ENCODE data around the gene AQP12B.

The AQP12B gene

GRCh38 chr2:240651185-240651584 is 31.5 kb downstream of the AQP12B start:
- Histone ChIP-seq H3K36me3 (ENCODE audit: control insufficient read depth, low read length) (no peaks in the 10 kb centered on the region), H3K4me3 (ENCODE audit: low read length) (no peak overlapping the region), H3K27me3 (ENCODE audit: control insufficient read depth, low read length) (peaks cover 9% of the 10 kb centered on the region; the same call in 1 of the 2 replicates), H3K27ac (ENCODE audit: low read depth, low read length) (no peak overlapping the region), H3K79me2 (ENCODE audit: control insufficient read depth, low read length) (no peaks in the 10 kb centered on the region), H4K20me1 (ENCODE audit: control insufficient read depth, insufficient read depth, low read depth, low read length) (no peaks in the 10 kb centered on the region), H3K4me2 (ENCODE audit: low read length) (no peak overlapping the region), H3K9me2 (replicated peaks; ENCODE audit: control insufficient read depth, low read length) (no peaks in the 10 kb centered on the region), H3K4me1 (ENCODE audit: control insufficient read depth, low read length) (no peaks in the 10 kb centered on the region), H3F3A (ENCODE audit: control insufficient read depth, insufficient read depth) (no peaks in the 10 kb centered on the region), H3K9me3 (ENCODE audit: control insufficient read depth, insufficient read depth, low read length) (no peaks in the 10 kb centered on the region)
- TF ChIP-seq EZH2phosphoT487 (IDR thresholded peaks at IDR 0.05; ENCODE audit: borderline replicate concordance, low read length) (no peak), CTCF (IDR thresholded peaks at IDR 0.05; ENCODE audit: low read depth, low read length, poor library complexity, severe bottlenecking) (no peak)

GRCh38 chr2:240650254-240650965 is 32.3 kb downstream of the AQP12B start:
- H3K36me3 ChIP-seq (ENCODE audit: control insufficient read depth, low read length) = no peaks in the 10 kb centered on the region

GRCh38 chr2:240649331-240649730 is 33.4 kb downstream of the AQP12B start:
- no peak overlapping the region for H3K4me3 ChIP-seq (ENCODE audit: low read length)
- H3K4me1 ChIP-seq (ENCODE audit: control insufficient read depth, low read length) = no peaks in the 10 kb centered on the region
- no peaks in the 10 kb centered on the region for H3K36me3 ChIP-seq (ENCODE audit: control insufficient read depth, low read length)
- no peak overlapping the region for H3K27ac ChIP-seq (ENCODE audit: low read depth, low read length)
- H4K20me1 ChIP-seq (ENCODE audit: control insufficient read depth, insufficient read depth, low read depth, low read length) = no peaks in the 10 kb centered on the region
- H3K27me3 ChIP-seq (ENCODE audit: control insufficient read depth, low read length) = peaks cover 9% of the 10 kb centered on the region; the same call in 1 of the 2 replicates
- no peaks in the 10 kb centered on the region for H3K79me2 ChIP-seq (ENCODE audit: control insufficient read depth, low read length)
- no peaks in the 10 kb centered on the region for H3F3A ChIP-seq (ENCODE audit: control insufficient read depth, insufficient read depth)
- no peaks in the 10 kb centered on the region for H3K9me3 ChIP-seq (ENCODE audit: control insufficient read depth, insufficient read depth, low read length)
- H3K4me2 ChIP-seq (ENCODE audit: low read length) = no peak overlapping the region
- no peak for TF ChIP-seq EZH2phosphoT487 (IDR thresholded peaks at IDR 0.05; ENCODE audit: borderline replicate concordance, low read length)
- TF ChIP-seq CTCF (IDR thresholded peaks at IDR 0.05; ENCODE audit: low read depth, low read length, poor library complexity, severe bottlenecking) = no peak
- H3K9me2 ChIP-seq (replicated peaks; ENCODE audit: control insufficient read depth, low read length) = no peaks in the 10 kb centered on the region

More at GRCh38 chr2:240650254-240650965, 32.3 kb downstream of the AQP12B start:
- no peaks in the 10 kb centered on the region for H3K79me2 ChIP-seq (ENCODE audit: control insufficient read depth, low read length)
- H3K4me1 ChIP-seq (ENCODE audit: control insufficient read depth, low read length) = no peaks in the 10 kb centered on the region
- no peak overlapping the region for H3K27ac ChIP-seq (ENCODE audit: low read depth, low read length)
- H3K9me2 ChIP-seq (replicated peaks; ENCODE audit: control insufficient read depth, low read length) = no peaks in the 10 kb centered on the region
- peaks cover 9% of the 10 kb centered on the region; the same call in 1 of the 2 replicates for H3K27me3 ChIP-seq (ENCODE audit: control insufficient read depth, low read length)
- no peak overlapping the region for H3K4me2 ChIP-seq (ENCODE audit: low read length)
- no peaks in the 10 kb centered on the region for H3K9me3 ChIP-seq (ENCODE audit: control insufficient read depth, insufficient read depth, low read length)
- no peaks in the 10 kb centered on the region for H4K20me1 ChIP-seq (ENCODE audit: control insufficient read depth, insufficient read depth, low read depth, low read length)
- TF ChIP-seq EZH2phosphoT487 (IDR thresholded peaks at IDR 0.05; ENCODE audit: borderline replicate concordance, low read length) (no peak), CTCF (IDR thresholded peaks at IDR 0.05; ENCODE audit: low read depth, low read length, poor library complexity, severe bottlenecking) (no peak)
- no peaks in the 10 kb centered on the region for H3F3A ChIP-seq (ENCODE audit: control insufficient read depth, insufficient read depth)
- H3K4me3 ChIP-seq (ENCODE audit: low read length) = no peak overlapping the region

Data from DOHH2 (cell line).